GM12801 (cell line): ENCODE results near the gene EXOC6.

Experiments
- TF ChIP-seq, protein P1 (sequence below): IDR thresholded peaks from one replicate; pipeline ENCODE4 v1.5.1; 2011; ENCODE audit warnings: control low read depth; ENCODE audit not compliant: insufficient read length; ENCODE audit errors: extremely low read depth

Gene EXOC6

DNA sequence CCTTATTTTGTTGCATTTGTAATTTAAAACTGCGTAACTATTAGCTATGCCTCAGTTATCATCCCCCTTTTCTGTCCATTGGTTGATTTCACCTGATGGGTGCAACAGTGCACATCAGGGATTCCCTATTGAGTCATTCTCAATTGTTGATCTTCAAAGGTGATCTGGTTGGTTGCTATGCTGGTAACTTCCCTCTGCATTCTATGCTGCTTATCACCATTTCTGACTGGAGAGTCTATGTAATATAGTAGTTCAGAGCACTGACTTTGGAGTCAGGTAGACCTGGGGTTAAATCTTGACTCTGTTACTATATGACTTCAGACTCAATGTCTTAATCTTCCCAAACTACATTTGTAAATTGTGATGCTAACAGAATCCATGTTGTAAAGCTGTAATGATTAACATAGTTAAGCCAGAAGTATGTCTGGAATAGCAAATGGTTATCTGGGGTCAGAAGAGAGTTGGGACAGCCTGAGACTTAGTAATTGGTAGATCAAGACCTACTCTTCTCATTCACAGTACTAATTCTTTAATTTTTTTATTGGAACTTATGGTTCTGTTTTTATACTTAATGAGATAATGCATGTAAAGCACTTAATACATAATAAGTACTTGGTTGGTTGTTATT is 38.1 kb downstream of the EXOC6 start:
- TF ChIP-seq, protein P1, sequence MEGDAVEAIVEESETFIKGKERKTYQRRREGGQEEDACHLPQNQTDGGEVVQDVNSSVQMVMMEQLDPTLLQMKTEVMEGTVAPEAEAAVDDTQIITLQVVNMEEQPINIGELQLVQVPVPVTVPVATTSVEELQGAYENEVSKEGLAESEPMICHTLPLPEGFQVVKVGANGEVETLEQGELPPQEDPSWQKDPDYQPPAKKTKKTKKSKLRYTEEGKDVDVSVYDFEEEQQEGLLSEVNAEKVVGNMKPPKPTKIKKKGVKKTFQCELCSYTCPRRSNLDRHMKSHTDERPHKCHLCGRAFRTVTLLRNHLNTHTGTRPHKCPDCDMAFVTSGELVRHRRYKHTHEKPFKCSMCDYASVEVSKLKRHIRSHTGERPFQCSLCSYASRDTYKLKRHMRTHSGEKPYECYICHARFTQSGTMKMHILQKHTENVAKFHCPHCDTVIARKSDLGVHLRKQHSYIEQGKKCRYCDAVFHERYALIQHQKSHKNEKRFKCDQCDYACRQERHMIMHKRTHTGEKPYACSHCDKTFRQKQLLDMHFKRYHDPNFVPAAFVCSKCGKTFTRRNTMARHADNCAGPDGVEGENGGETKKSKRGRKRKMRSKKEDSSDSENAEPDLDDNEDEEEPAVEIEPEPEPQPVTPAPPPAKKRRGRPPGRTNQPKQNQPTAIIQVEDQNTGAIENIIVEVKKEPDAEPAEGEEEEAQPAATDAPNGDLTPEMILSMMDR = no peak

DNA sequence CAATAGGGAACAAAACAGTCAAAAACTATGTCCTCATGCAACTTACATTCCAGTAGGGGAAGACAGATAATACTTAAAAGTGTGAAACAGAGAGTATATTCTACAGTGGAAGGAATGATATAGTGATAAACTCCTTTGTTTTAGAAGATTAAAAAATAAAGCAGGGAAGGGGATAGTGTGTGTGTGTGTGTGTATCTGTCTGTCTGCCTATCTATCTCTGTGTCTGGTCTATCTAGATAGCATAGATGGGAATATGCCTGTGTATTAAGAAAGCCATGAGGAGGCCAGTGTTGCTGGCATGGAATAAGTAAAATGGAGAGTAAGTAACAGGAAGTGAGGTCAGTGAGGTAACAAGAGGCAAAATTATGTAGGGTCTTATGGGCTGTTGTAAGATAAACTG is 42.2 kb downstream of the EXOC6 start:
- TF ChIP-seq, protein P1 = no peak

DNA sequence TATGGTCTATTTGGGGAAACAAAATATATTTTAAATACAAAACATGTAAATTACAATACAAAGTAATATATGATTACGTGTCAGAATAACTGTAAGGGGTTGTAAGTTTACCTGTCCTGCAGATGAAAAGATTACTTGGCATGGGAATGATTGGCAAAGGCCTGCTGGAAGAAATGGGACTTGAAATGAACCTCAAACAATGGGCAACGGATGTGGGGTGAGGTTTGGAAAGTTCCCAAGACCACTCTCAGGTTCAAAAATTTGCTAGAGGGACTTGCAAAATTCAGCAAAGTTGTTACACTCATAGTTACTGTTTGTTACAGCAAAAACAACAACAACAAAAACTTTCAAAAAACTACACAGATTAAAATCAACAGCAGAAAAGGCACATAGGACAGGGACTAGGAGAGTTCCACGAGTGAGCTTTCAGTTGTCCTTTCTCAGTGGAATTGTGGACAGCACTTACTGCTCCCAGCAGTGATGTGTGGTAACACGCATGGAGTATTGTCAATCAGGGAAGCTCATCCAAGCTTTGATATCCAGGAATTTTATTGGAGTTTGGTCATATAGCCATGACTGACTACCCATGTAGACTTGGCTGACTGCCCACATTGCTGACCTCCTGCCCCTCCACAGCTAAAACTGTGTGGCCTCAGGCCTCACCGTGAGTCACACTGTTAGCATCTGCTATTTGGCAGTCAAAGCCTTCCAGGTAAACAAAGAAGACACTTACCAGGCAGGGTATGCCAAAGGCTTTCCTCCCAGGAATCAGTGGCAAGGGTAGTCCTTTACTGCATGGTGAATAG is 43.8 kb downstream of the EXOC6 start:
- TF ChIP-seq, protein P1 = no peak

DNA sequence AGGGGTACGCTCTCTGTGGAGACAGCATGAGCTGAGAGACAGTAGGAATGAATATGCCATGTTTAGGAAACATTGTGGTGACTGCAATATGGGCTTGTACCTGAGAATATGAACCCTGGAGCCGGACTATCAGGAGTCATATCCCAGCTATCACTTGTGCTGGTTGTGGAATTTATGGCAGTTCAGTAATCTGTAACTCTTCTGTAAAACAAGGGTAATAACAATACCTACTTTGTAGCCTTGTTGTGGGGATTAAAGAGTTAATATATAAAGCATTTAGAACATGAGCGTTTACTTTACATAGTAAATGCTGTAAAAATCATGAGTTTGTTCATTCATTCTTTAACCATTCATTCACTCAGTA is 44.4 kb downstream of the EXOC6 start:
- TF ChIP-seq, protein P1 = no peak

DNA sequence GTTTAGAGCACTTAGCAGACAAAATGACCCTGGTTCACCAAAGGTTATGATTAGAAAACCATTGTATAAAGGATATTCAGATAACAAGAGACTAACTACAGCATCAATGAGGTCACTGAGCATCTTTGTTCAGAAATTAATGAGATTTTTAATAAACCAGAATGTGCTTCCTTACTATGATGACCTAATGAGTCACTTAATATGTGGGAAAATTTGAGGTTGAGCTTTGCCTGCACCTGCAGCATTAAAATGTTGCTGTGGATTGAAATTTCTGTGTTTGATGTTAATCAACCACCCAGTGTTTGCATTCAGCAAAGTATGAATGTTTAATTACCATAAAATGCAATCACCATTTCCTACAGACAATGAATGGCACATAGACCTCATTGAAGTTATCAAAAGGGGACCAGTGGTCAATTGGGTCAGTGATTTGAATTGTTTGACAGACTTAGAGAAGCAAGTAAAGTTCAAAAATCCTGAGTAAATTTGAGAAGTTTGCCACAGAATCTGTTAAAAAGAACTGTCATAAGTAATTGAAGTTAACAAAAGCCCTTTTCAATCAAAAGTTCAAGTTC is 45.8 kb downstream of the EXOC6 start:
- TF ChIP-seq, protein P1 = no peak

DNA sequence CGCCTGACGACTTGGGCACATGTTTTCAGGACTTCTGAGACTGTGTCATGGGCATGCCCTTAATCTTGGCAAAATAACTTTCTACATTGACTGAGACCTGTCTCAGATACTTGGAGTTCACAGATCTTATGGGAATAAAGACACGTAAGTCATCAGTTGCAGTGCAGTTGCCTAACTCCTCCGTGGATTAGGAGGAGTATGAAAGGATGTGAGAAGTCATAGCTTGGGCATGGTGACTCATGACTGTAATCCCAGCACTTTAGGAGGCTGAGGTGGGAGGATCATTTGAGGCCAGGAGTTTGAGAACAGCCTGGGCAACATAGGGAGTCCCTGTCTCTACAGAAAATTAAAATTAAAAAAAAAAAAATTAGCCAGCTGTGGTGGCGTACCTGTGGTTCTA is 49.6 kb downstream of the EXOC6 start:
- TF ChIP-seq, protein P1 = no peak

DNA sequence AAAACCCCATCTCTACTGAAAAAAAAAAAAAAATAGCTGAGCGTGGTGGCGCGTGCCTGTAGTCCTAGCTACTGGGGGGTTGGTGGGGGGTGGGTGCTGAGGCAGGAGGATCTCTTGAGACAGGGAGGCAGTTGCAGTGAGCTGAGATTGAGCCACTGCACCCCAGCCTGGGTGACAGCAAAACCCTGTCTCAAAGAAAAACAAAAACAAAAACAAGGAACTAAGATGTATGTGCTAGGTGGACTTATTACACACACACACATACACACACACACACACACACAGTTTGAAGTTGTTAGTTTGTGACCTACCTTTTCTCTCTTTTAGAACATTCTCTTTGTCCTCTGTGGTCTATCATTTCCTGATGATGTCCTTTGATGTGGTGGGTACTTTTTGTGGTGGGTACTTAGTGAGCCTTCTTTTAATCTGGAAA is 53.5 kb downstream of the EXOC6 start:
- TF ChIP-seq, protein P1 = no peak
